GM10248 (cell line): ENCODE data around the gene MLF2.

Source experiments
- CTCF ChIA-PET: fragments of 300-600 bp; sonication (Branson Sonifier 250); formaldehyde crosslinking; extraction: SDS; loops from one replicate; lab custom pipeline; 2021; ENCODE audit warnings: antibody characterized with exemption; lab: Yijun Ruan, JAX
- POLR2A ChIA-PET: fragments of 350-650 bp; sonication (Branson Sonifier 250); formaldehyde crosslinking; extraction: SDS; loops from one replicate; lab custom pipeline; 2020; ENCODE audit warnings: antibody characterized with exemption; lab: Yijun Ruan, JAX
- DNase-seq: peaks from one replicate; pipeline ENCODE4 v3.0.0; 2012; ENCODE audit errors: extremely low spot score
- TF ChIP-seq, protein P1 (sequence below): IDR thresholded peaks from 2 replicates; pipeline ENCODE4 v1.5.1; 2012; ENCODE audit warnings: mild to moderate bottlenecking, low read depth; ENCODE audit errors: extremely low read depth, missing control alignments, control extremely low read depth

MLF2 gene

DNA sequence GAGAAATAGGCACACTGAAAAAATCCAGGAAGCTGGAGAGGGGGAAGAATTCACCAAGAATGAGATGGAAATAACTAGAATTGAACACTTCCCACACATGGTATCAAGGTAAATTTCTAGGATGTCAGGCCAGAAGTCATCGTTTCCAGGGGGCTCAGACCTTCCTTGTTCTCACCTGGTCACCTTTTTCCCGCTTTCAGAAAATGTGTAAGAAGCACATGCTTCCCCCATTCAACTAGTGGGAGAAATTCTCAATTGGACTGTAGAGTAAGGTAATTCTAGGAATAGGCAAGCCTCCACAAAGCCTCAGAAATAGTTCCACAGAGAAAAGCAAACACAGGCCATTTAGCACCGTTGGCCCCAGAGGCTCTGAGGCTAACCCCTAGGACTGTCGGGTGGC lies 10.4 kb upstream of the MLF2 start:
- ChIA-PET POLR2A (interaction anchor here (1.2 kb wide), 1 partner anchor 10 kb away, joined by 5 read pairs; the partner anchor contains the start of gene MLF2), CTCF (interaction anchor here (1.1 to 1.8 kb wide), 3 partner anchors 8 to 15 kb away, joined by 3 to 12 read pairs (median 3); partner anchors contain the start of gene MLF2)
- DNase-seq = no peak
- TF ChIP-seq, protein P1, sequence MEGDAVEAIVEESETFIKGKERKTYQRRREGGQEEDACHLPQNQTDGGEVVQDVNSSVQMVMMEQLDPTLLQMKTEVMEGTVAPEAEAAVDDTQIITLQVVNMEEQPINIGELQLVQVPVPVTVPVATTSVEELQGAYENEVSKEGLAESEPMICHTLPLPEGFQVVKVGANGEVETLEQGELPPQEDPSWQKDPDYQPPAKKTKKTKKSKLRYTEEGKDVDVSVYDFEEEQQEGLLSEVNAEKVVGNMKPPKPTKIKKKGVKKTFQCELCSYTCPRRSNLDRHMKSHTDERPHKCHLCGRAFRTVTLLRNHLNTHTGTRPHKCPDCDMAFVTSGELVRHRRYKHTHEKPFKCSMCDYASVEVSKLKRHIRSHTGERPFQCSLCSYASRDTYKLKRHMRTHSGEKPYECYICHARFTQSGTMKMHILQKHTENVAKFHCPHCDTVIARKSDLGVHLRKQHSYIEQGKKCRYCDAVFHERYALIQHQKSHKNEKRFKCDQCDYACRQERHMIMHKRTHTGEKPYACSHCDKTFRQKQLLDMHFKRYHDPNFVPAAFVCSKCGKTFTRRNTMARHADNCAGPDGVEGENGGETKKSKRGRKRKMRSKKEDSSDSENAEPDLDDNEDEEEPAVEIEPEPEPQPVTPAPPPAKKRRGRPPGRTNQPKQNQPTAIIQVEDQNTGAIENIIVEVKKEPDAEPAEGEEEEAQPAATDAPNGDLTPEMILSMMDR = no peak

DNA sequence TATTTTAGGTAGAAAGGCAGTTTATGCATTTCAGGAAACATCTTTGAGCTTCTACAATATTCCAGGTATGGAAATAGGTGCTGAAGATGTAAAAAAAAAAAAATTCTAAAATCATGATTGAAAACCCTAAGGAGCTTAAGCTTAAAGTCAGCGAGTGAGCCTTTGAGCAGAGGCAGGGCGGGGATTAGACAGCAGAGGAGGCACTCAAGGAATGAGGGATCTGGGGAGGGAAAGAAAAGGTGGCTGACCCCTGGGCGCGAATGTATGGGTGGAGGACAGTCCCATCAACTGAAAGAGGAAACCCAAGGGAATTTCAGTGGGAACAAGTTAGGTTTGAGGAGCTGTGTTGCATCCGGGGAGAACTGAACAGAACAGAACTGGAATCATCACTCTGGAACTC lies 6.8 kb upstream of the MLF2 start:
- DNase-seq = no peak
- POLR2A ChIA-PET = interaction anchor here (1.6 kb wide), 1 partner anchor 108 kb away, joined by 3 read pairs; the partner anchor contains the start of gene TPI1
- TF ChIP-seq, protein P1 = no peak
- CTCF ChIA-PET = interaction anchor here (0.6 to 2.2 kb wide), 8 partner anchors 9 to 164 kb away, joined by 3 to 7 read pairs (median 4); partner anchors contain the start of gene SPSB2

DNA sequence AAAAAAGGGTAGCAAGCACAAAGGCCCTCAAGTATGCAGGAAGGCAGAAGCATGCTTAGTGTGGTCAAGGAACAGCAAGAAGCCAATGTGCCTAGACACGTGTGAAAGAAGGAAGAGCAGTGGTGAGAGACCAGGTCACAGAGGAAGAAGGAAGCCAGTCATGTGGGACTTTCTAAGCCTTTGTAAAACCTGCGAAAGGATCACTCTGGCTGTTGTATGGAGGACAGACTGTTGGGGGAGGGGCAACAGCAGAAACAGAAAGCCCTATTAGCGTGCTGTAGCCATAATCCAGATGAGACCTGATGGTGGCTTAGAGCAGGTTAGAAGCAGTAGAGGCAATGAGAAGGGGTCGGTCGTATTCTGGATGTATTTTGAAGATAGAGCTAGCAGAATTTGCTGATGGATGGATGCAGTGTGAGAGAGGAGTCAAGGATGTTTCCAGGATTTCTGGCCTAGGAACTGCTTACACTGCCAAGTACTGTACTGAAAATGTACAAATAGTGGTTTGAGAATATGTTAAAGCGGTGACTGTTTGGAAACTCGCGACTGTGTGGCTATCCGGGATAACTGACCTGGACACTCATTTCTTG lies 5.7 kb upstream of the MLF2 start:
- TF ChIP-seq, protein P1 = no peak
- no peak for DNase-seq
- CTCF ChIA-PET = interaction anchor here (1.0 to 1.7 kb wide), 6 partner anchors 8 to 84 kb away, joined by 3 to 11 read pairs (median 3); partner anchors contain the start of genes LAG3 and PTMS
- POLR2A ChIA-PET = interaction anchor here (0.6 to 1.6 kb wide), 2 partner anchors 109 to 281 kb away, joined by 3 to 4 read pairs; partner anchors contain the start of gene TPI1

DNA sequence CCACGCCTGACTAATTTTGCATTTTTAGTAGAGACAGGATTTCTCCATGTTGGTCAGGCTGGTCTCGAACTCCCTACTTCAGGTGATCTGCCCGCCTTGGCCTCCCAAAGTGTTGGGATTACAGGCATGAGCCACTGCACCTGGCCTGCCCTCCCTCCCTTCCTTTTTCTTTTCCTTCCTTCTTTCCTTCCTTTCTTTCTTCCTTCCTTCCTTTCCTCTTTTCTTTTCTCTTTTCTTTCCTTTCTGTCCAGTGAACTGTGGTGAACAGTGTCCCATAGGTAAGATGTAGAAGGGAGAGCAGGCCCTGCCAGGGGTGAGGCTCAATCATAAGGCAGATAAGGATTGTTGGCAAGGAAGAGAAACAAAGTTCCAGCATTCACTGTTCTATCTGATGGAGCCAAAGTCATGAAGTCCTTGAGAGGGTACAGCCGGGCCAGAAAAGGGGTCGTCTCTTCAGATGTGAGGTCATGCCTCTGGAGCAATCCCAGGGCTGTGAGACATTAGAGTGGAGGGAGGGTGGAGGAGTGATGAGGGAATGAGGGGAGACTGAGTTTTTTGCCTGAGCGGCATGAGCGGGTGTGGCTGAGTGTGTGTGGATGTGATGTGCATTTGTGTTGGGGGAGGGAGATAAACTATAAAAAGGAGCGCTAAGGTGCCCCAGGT lies 4.2 kb upstream of the MLF2 start:
- POLR2A ChIA-PET = no interaction called here
- DNase-seq = no peak
- TF ChIP-seq, protein P1 = no peak
- CTCF ChIA-PET = interaction anchor here (1.7 kb wide), 1 partner anchor 10 kb away, joined by 11 read pairs; the partner anchor contains the start of gene PTMS

DNA sequence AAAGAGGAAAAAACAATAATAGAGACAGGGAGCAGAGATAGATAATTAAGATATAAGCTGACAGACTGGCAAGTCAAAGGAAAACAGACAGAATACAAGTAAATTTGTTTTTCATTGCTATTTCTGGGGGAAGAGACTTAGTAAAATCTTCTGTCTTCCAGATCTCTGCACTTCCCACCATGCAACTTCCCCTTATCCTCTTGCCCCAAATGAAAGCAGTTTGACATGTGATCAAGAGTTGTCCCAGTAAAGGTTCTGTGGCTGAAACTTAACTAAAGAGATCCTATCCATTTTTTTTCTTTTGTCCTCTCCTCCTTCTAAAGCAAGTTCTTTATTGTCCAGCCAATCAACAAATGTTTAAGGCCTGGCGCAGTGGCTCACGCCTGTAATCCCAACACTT lies 1.5 kb upstream of the MLF2 start:
- ChIA-PET POLR2A (interaction anchor here (0.9 to 1.6 kb wide), 3 partner anchors 9 to 113 kb away, joined by 4 to 9 read pairs (median 5); partner anchors contain the start of genes COPS7A and TPI1), CTCF (interaction anchor here (0.6 to 5.9 kb wide), 39 partner anchors 8 to 221 kb away, joined by 3 to 80 read pairs (median 6); partner anchors contain the start of genes CDCA3, COPS7A, GNB3 and GPR162)
- TF ChIP-seq, protein P1 = no peak
- no peak for DNase-seq

DNA sequence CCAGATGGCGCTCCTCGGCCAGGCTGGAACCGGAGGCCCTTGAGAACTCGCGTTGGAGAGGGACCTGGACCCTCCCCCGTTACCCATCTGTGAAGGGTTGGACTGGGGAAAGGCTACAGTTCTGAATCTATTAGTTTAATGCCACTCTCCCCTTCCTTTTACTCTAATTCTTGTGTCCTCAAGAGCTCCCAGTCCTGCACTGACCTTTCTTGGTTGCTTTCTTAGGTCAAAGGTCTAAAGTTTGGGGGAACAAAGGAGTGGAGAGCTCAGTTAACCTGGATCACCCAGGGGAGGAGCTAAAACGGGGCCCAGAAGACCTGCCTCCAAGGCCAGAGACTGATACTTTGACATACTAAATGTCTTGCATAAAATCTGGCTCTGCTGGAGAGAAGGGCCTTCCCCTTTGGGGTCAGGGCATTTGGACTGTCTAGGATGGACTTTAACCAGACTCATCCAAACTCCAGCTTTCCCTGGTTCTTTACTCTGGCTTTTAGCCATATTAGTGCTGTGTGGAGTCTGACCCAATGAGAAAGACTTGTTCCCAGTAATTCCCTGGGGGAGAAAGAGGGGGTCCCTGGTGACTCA lies 923 bp upstream of the MLF2 start:
- TF ChIP-seq, protein P1 = no peak
- POLR2A ChIA-PET = interaction anchor here (0.9 to 2.0 kb wide), 4 partner anchors 10 to 114 kb away, joined by 4 to 15 read pairs (median 7); partner anchors contain the start of genes COPS7A, PTMS and TPI1
- DNase-seq = no peak
- CTCF ChIA-PET = interaction anchor here (0.6 to 5.9 kb wide), 45 partner anchors 8 to 222 kb away, joined by 3 to 80 read pairs (median 6); partner anchors contain the start of genes CDCA3, COPS7A, GNB3 and GPR162
